MM.1S (cell line): Measurements from ENCODE around the gene TRIM29.

Source experiments
- DNase-seq: peaks from one replicate; pipeline ENCODE4 v3.0.0-alpha.2; 2015
- H2AFZ ChIP-seq: fragments of 300-600 bp; sonication (generic); 2 replicates; pipeline ENCODE4 v1.6.0; 2016; ENCODE audit warnings: antibody characterized with exemption, low read length
- H3F3A ChIP-seq: fragments of 300-600 bp; sonication (generic); 2 replicates; pipeline ENCODE4 v1.6.1; 2016; ENCODE audit warnings: mild to moderate bottlenecking, antibody characterized with exemption, low read length, moderate library complexity, mixed read lengths; ENCODE audit not compliant: insufficient read depth
- H3K27ac ChIP-seq: fragments of 300-600 bp; sonication (generic); 2 replicates; pipeline ENCODE4 v1.5.1; 2016; ENCODE audit warnings: mild to moderate bottlenecking, low read length
- H3K27me3 ChIP-seq: fragments of 300-600 bp; sonication (generic); replicated peaks from 2 replicates; pipeline ENCODE4 v1.6.0; 2016; ENCODE audit warnings: low read length; ENCODE audit not compliant: insufficient read depth
- H3K36me3 ChIP-seq: fragments of 300-600 bp; sonication (generic); replicated peaks from 2 replicates; pipeline ENCODE4 v1.6.1; 2016; ENCODE audit warnings: mild to moderate bottlenecking, low read length, mixed read lengths; ENCODE audit not compliant: insufficient read depth
- H3K4me1 ChIP-seq: fragments of 300-600 bp; sonication (generic); 2 replicates; pipeline ENCODE4 v1.6.1; 2016; ENCODE audit warnings: low read length, mixed read lengths
- H3K4me2 ChIP-seq: fragments of 300-600 bp; sonication (generic); 2 replicates; pipeline ENCODE4 v1.6.0; 2016; ENCODE audit warnings: low read depth, low read length
- H3K4me3 ChIP-seq: fragments of 300-600 bp; sonication (generic); 2 replicates; pipeline ENCODE4 v1.5.1; 2016; ENCODE audit warnings: low read length, mixed read lengths
- H3K79me2 ChIP-seq: fragments of 300-600 bp; sonication (generic); 2 replicates; pipeline ENCODE4 v1.6.1; 2016; ENCODE audit warnings: mixed run types, low read length, mixed read lengths
- H3K9ac ChIP-seq: fragments of 300-600 bp; sonication (generic); 2 replicates; pipeline ENCODE4 v1.6.1; 2016; ENCODE audit warnings: low read length, mixed read lengths
- H3K9me2 ChIP-seq: fragments of 300-600 bp; sonication (generic); replicated peaks from 2 replicates; pipeline ENCODE4 v1.6.1; 2016; ENCODE audit warnings: mild to moderate bottlenecking, low read length, mixed read lengths; ENCODE audit not compliant: insufficient read depth
- H3K9me3 ChIP-seq: fragments of 300-600 bp; sonication (generic); replicated peaks from 2 replicates; pipeline ENCODE4 v1.6.1; 2016; ENCODE audit warnings: mild to moderate bottlenecking, low read length, mixed read lengths; ENCODE audit not compliant: insufficient read depth
- H4K20me1 ChIP-seq: fragments of 300-600 bp; sonication (generic); 2 replicates; pipeline ENCODE4 v1.6.1; 2016; ENCODE audit warnings: mild to moderate bottlenecking, low read length, moderate library complexity, mixed read lengths; ENCODE audit not compliant: insufficient read depth
- EZH2 ChIP-seq: fragments of 300-600 bp; sonication (generic); optimal IDR thresholded peaks from 2 replicates; pipeline ENCODE3; 2017; ENCODE audit warnings: low read depth, mild to moderate bottlenecking, antibody characterized with exemption, low read length, mixed read lengths
- EZH2phosphoT487 ChIP-seq: fragments of 300-600 bp; sonication (generic); IDR thresholded peaks from 2 replicates; pipeline ENCODE4 v1.6.1; 2018; ENCODE audit warnings: antibody characterized with exemption, low read length
- TF ChIP-seq, protein P1 (sequence below): fragments of 300-600 bp; sonication (generic); IDR thresholded peaks from 2 replicates; pipeline ENCODE4 v1.5.1; 2016; ENCODE audit warnings: antibody characterized with exemption, low read length, mixed read lengths

TRIM29 gene

DNA sequence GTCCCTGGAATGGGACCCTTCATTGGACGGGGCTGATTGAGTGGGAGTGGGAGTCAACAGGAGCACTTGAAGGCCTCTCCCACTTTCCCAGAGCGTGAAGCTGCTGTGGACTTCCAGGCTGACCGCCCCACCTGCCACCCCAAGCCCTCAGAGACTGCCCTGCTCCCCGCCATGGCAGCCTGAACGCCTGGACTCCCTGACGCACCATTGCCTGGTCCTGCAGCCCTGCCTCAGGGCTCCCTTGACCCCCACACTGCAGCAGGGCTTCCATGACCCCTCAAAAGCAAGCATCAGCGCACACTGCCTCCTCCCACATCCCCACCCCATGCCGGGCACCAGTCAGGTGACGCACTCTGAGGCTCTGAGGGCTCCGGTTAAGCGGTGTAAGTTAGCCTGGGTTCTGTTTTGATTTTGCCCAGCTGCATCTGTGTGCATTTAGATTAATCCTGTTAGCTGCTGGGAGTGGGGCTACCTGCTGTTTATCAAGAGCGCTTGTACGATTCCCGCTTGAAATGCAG lies 39.4 kb downstream of the TRIM29 start:
- Histone ChIP-seq H3K9ac (no peak overlapping the region), H3K9me2 (no peaks in the 10 kb centered on the region), H3K36me3 (no peaks in the 10 kb centered on the region), H2AFZ (no peak overlapping the region), H3K4me1 (no peaks in the 10 kb centered on the region), H3K9me3 (no peaks in the 10 kb centered on the region), H4K20me1 (no peaks in the 10 kb centered on the region), H3K27ac (no peak overlapping the region), H3K27me3 (peaks cover 72% of the 10 kb centered on the region), H3F3A (no peaks in the 10 kb centered on the region), H3K4me2 (no peak overlapping the region), H3K79me2 (no peaks in the 10 kb centered on the region), H3K4me3 (no peak overlapping the region)
- no peak for TF ChIP-seq EZH2
- no peak for DNase-seq

GRCh38 chr11:120097721-120098385 lies 40.1 kb downstream of the TRIM29 start:
- no peak overlapping the region for H3K9ac ChIP-seq
- DNase-seq: no peak
- H3K36me3 ChIP-seq: no peaks in the 10 kb centered on the region
- H3K4me3 ChIP-seq: no peak overlapping the region
- H3K79me2 ChIP-seq: no peaks in the 10 kb centered on the region
- peaks cover 68% of the 10 kb centered on the region for H3K27me3 ChIP-seq
- H3K4me2 ChIP-seq: no peak overlapping the region
- H2AFZ ChIP-seq: no peak overlapping the region
- H3K27ac ChIP-seq: no peak overlapping the region
- no peak for TF ChIP-seq EZH2
- no peak for TF ChIP-seq EZH2phosphoT487
- TF ChIP-seq, protein P1, sequence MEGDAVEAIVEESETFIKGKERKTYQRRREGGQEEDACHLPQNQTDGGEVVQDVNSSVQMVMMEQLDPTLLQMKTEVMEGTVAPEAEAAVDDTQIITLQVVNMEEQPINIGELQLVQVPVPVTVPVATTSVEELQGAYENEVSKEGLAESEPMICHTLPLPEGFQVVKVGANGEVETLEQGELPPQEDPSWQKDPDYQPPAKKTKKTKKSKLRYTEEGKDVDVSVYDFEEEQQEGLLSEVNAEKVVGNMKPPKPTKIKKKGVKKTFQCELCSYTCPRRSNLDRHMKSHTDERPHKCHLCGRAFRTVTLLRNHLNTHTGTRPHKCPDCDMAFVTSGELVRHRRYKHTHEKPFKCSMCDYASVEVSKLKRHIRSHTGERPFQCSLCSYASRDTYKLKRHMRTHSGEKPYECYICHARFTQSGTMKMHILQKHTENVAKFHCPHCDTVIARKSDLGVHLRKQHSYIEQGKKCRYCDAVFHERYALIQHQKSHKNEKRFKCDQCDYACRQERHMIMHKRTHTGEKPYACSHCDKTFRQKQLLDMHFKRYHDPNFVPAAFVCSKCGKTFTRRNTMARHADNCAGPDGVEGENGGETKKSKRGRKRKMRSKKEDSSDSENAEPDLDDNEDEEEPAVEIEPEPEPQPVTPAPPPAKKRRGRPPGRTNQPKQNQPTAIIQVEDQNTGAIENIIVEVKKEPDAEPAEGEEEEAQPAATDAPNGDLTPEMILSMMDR: no peak
- H3K4me1 ChIP-seq: no peaks in the 10 kb centered on the region
- no peaks in the 10 kb centered on the region for H3K9me2 ChIP-seq
- no peaks in the 10 kb centered on the region for H4K20me1 ChIP-seq
- H3K9me3 ChIP-seq: no peaks in the 10 kb centered on the region
- no peaks in the 10 kb centered on the region for H3F3A ChIP-seq

DNA sequence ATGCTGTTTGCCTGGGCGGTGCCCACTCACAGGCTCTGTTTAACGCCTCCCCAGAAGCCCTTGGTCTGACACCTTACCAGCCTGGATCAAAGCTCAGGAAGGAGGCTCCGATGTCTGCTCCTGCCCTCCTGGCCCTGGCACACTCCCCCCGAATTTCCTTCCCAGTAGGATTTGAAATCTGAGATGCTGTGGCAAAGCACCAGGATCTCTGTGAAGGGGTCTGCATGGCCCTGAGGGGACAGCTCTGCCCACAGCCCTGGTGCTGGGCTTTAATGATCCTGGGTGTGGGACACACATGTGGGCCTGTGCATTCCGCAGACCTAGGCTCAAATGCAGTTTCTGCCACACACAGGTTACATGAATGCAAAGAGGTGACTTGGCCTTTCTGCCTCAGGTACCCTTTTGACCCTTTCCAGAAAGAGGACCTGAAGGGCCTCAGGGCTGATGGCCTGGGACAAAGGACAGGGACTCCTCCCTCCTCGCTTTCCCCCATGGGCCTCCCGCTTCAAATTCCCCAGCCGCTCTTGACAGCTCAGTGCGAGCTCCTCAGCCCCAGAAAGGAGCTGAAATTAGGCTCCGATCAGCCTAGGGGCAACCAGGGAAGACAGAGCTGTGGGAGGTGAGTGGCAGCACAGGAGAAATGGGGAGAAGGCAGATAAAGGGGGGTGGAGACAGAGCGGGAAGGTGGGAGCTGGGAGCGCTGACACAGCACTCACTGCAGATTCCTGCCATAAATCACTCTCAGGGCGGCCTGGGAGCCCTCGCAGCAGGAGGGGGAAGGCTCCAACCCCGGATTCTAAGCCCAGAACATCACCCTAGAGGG lies 41.3 kb downstream of the TRIM29 start:
- Histone ChIP-seq H3K79me2 (no peaks in the 10 kb centered on the region), H3K4me2 (no peak overlapping the region), H3K4me1 (no peaks in the 10 kb centered on the region), H3K9ac (no peak overlapping the region), H3K36me3 (no peaks in the 10 kb centered on the region), H3K9me2 (no peaks in the 10 kb centered on the region), H3K9me3 (no peaks in the 10 kb centered on the region), H4K20me1 (no peaks in the 10 kb centered on the region), H3K27ac (no peak overlapping the region), H2AFZ (no peak overlapping the region), H3K4me3 (no peak overlapping the region), H3F3A (no peaks in the 10 kb centered on the region), H3K27me3 (peaks cover 63% of the 10 kb centered on the region)
- TF ChIP-seq, protein P1: no peak
- TF ChIP-seq EZH2phosphoT487 (no peak), EZH2 (no peak)
- no peak for DNase-seq
